Jurkat, Clone E6-1 (cell line): ENCODE measurements around the gene RPTOR.
"Not testable (repeated sequence)": the region's sequence is repeated elsewhere in the genome, so short reads cannot be mapped to it uniquely, and the experiment has no call there.

Experiments used
- DNase-seq: peaks from one replicate; pipeline ENCODE4 v3.0.0-alpha.2; 2011; ENCODE audit warnings: low read depth, low spot score
- H3K4me3 ChIP-seq: 2 replicates; pipeline ENCODE4 v1.5.1; 2011; ENCODE audit warnings: mild to moderate bottlenecking, low read length, control low read depth, moderate library complexity

RPTOR gene

DNA sequence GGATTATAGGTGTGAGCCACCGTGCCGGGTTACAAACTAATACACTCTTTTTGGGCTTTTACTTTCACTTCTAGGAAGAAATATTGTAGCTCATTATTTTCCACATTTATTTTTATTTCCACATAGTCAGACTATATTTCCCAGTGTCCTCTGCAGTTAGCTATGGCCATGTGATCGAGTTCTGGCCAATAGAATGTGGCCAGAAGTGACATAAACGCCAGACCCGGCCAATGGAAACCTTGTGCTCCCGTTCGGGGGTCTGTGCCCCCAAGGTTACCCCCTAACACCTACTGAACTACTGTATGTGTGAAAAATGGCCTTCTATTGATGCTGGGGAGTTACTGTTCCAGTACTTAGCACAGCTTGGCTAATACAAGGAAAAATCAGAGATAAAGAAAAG, 13.2 kb upstream of the RPTOR start:
- no peak overlapping the region for H3K4me3 ChIP-seq
- DNase-seq, result no peak

DNA sequence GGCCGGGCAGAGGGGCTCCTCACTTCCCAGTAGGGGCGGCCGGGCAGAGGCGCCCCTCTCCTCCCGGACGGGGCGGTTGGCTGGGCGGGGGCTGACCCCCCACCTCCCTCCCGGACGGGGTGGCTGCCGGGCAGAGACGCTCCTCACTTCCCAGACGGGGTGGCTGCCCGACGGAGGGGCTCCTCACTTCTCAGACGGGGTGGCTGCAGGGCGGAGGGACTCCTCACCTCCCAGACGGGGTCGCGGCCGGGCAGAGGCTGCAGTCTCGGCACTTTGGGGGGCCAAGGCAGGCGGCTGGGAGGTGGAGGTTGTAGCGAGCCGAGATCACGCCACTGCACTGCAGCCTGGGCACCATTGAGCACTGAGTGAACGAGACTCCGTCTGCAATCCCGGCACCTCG, 7.3 kb upstream of the RPTOR start:
- DNase-seq, H3K4me3 ChIP-seq: not testable (repeated sequence)

DNA sequence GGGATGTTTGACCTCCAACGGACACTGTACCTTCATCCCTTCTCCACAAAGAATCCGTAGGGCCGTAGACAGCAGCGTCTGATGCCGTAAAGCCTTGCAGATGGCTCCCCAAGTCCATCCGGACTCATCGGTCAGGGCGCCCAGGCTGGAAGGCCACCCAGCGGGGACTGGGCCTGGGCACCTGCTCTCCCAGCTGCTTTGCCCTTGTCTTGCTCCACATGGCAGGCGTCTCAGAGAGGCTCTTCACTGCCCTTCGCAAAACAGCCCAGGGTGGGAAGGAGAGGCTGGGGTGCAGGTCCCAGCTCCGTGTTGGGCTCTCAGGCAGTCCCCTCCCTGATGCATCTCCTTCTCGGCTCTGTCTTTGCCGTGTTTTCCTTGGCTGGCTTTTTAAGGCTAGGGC, 6.2 kb upstream of the RPTOR start:
- no peak for DNase-seq

DNA sequence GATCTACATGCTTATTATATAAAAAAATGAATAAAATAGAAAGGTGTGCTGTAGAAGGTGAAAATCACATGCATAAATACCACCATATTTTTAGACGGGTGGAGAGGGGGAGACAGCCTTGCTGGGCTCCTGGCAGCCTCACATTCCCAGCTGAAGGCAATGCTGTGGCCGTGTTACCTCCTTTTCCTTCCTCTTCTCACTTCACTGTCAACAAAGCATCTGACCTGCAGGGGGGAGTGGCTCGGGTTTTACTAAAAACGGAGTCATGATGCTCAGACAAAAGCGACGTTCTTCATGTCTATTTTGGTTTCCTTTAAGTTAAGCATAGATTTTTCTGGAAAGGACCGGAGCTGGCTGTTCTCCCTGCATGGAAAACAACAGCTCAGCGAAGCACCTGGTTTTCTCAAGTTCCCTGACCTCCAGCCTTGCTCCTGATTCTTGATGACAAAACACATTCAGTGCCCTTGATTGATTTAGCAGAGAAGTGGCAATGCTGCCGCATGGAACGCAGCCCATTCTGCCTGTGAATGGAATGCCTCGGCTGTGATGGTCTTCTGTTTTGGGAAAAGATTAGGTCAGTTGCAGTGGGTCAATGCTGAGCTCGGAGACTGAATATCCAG, 5.5 kb upstream of the RPTOR start:
- H3K4me3 ChIP-seq, result no peak overlapping the region
- DNase-seq, result peak; percentile 15

More for the DNA sequence above, 6.2 kb upstream of the RPTOR start:
- no peak overlapping the region for H3K4me3 ChIP-seq

DNA sequence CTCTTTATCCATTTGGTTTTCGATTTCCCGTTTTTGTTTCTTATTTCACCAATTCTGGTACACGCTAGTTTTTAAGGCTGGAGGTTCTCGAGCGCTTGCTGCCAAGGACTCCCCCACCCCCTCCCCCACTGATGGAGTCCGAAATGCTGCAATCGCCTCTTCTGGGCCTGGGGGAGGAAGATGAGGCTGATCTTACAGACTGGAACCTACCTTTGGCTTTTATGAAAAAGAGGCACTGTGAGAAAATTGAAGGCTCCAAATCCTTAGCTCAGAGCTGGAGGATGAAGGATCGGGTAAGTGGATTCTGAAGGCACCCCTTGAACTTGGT, 825 bp downstream of the RPTOR start:
- H3K4me3 ChIP-seq, result peak overlapping the region; percentile 98

DNA sequence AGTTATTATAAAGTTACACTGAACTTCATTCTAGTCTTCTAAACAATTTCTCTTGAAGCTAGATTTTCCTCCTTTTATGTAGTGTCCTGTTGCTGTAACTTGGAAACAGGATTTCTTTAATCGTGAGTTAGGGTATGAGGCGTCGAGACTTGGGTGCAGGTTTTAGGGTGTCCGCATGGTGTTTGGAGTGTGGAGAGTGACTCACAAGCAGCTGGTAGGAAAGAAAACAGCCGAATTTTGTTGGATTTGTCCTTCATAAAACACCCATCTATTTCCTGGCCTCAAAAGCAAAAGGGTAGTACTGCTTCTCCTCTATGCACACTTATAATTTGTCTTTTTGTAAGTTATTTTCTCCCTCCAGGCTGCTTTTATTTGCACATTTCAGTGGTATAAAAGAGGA, 1.6 kb downstream of the RPTOR start:
- no peak overlapping the region for H3K4me3 ChIP-seq
- no peak for DNase-seq

More for the DNA sequence above, 825 bp downstream of the RPTOR start:
- no peak for DNase-seq

DNA sequence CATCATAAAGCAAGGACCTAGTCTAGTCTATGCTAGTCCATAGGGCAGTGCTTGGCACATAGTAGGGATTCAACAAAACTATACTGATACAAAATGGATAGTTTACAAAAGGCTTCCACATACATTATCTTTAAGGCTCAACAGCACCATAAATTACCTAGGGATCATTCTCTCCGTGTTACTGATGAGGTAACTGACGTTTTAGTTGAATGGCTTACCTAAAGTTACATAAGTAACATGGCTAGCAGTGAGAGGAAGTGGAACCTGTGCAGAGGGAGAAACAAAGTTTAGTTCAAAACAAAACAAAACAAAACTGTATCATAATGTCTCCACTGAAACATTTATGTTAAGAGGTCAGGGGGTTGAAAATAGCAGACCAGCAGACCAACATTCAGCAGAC, 7.9 kb downstream of the RPTOR start:
- DNase-seq, result no peak
- H3K4me3 ChIP-seq, result no peak overlapping the region

DNA sequence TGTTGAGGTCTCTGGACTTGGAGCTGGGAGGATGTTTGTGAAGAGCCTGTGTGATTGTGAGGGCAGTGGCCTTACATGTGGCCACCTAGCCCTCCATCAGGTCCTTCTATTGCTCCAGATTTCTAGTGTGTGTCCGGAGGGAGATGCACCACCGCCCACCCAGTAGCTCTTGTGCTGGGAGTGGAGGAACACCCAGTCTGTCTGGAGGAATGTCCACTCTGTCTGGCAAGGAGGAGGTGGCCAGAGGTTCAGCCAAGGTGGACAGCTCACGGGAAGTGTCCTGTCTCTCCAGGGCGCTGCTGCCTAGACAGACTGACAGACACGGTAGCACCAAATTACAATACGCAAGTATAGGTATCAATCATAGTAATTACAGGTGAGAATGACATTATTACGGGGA, 10.6 kb downstream of the RPTOR start:
- no peak for DNase-seq

DNA sequence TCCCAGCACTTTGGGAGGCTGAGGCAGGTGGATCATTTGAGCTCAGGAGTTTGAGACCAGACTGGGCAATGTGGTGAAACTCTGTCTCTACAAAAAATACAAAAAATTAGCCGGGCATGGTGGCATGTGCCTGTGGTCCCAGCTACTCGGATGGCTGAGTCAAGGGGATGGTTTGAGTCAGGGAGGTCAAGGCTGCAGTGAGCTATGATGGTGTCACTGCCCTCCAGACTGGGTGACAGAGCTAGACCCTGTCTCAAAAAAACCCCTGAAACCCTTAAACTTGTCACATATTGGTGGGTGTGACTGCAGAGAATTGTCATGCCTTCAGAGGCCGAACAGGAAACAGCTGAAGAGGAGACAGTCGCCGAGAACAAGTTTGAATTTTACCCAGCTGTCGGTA, 13.4 kb downstream of the RPTOR start:
- DNase-seq, result no peak
- H3K4me3 ChIP-seq, result no peak overlapping the region

More for the DNA sequence above, 10.6 kb downstream of the RPTOR start:
- H3K4me3 ChIP-seq, result no peak overlapping the region

DNA sequence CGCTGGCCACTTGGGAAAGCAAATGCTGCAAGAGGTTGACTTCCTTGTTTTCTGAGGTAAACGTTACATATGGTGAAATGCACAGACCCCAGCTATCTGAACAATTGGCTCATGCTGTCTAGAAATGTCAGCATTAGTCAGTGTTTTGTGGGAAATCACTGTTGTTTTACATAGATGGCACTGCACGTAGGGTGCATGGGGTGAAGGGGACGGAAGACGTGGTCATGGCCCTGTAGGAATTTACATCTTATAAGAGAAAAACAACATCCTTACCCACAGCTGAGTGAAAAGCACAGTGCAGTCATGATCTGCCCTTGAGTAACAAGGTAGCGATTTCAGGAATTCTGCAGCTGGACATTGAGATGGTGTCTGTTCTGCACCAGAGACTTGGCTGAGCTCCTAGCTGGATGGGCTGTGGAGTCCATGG, 15.2 kb downstream of the RPTOR start:
- DNase-seq, result no peak
- H3K4me3 ChIP-seq, result no peak overlapping the region

DNA sequence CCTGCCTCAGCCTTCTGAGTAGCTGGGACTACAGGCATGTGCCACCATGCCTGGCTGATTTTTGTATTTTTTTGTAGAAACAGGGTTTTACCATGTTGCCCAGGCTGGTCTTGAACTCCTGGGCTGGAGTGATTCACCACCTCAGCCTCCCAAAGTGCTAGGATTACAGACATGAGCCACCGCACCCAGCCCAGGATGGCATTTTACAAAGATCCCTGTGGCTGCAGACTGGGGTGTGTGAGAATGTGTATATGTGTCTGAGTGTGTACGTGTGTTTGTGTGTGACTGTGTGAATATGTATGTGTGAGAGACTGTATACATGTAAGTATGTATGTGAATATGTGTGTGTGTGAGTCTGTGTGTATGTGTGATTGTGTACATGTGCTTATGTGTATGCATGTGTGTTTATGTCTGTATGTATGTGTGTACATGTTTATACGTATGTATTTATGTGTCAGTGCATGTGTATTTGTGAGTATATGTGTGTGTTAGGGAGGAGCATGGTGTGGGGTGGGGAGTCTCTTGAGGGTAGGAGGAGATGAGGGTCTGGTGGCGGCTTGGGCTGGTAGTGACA, 17.0 kb downstream of the RPTOR start:
- H3K4me3 ChIP-seq, result no peak overlapping the region
- no peak for DNase-seq

DNA sequence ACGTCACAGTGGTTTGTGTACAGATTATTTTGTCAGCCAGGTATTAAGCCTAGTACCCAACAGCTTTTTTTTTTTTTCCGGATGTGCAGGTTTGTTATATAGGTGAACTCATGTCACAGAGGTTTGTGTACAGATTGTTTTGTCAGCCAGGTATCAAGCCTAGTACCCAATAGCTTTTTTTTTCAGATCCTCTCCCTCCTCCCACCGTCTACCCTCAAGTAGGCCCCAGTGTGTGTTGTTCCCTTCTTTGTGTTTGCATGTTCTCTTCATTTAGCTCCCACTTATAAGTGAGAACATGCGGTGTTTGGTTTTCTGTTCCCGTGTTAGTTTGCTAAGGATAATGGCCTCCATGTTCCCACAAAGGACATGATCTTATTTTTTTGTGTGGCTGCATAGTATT, 19.9 kb downstream of the RPTOR start:
- H3K4me3 ChIP-seq, result no peak overlapping the region
- DNase-seq, result no peak

DNA sequence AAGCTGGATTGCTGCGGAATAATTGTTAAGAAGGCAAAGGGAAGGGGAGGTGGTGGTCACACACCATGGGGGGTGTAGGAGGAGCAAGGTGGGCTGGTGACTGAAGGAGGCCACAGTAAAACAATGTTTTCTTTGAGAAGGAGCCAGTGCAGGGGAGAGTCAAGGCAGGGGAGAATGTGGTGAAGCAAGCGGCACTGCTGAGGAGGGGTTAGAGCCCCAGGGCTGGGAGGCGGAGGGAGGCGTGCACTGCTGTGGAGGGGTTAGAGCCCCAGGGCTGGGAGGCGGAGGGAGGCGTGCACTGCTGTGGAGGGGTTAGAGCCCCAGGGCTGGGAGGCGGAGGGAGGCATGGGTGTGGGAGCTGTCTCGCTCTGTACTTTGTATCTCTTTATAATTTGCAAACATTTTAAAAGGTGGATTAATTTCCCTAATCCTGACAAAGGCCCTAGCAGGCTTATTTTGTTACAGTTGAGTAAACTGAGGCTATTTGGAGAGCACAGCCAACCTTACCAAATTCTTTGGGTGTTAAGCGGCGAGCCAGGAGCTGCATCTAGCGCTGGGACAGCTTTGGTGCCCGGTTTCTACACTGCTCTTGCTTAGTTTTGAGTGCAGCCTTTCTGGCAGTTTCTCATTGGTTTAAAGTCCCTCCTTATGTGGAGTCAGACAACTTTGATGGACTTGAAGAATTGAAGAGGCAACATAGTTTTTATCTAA, 20.9 kb downstream of the RPTOR start:
- H3K4me3 ChIP-seq, result no peak overlapping the region
- no peak for DNase-seq

DNA sequence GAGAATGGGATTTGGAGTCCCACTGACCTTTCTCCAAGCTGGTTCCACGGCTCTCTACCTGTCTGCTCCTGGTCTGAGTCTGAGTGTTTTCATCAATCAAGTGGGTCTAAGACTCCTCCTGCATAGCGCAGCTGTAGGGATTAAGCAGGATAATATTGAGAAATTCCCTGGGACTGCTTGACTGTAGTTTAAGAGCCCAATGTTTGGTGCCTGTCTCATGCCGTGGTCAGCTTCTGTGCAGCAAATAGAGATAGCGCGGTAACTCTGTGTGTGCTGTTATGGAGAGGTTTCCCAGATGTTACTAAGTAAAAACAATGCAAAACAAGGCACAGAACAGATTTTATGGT, 21.4 kb downstream of the RPTOR start:
- no peak for DNase-seq
- no peak overlapping the region for H3K4me3 ChIP-seq

DNA sequence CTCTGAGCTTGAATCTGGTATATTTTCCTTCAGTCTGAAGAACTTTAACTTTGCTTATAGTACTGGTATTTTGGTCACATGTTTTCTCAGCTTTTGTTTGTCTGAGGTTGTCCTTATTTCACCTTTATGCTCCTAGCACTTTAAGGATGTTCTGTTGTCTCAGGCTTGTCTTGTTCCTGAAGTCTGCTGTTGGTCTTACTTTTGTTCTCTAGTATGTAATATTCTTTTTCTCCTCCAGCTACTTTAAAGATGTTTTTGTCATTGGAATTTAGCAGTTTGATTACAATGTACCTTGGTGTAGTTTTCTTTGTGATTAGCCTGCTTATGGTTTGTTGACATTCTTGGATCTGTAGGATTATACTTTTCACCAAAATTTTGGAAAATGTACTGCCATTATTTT, 23.6 kb downstream of the RPTOR start:
- no peak overlapping the region for H3K4me3 ChIP-seq
- no peak for DNase-seq

DNA sequence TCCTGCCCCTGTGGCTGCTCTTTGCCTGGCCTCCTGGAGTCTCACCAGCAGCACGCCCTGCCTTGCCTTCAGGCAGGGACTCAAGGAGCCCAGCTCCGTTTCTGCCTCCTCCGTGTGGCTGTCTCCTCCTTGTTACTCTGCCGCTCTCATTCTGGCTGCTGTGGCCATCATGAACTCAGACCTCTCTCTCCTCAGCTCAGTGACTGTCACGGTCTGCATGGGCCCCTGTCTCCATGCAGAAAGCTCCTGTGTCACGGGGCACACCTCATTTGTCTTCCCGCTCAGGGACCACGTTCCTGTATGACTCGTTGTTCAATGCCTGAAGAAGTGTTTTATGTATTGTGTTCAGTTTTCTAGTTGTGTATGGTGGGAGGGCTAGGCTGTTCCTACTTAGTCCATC, 25.3 kb downstream of the RPTOR start:
- no peak for DNase-seq
- no peak overlapping the region for H3K4me3 ChIP-seq

DNA sequence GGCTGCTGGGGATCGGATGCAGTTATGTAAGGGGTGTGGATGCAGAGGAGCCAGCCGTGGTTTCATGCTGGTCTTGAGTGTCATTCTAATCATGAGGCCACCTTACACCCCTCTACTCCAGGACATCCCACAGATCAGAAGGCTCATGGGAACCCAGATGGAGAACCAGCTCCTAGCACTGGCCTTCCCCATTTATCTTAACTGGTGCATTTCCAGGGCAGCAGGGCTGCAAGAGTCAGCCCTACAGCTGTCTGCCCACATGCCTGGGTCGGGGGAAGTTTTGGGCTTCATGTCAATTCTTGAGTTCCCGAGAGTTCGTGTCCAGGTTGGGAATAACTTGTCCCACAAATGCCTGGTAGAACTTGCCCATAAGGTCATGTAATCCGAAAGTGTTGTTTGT, 29.1 kb downstream of the RPTOR start:
- no peak overlapping the region for H3K4me3 ChIP-seq

DNA sequence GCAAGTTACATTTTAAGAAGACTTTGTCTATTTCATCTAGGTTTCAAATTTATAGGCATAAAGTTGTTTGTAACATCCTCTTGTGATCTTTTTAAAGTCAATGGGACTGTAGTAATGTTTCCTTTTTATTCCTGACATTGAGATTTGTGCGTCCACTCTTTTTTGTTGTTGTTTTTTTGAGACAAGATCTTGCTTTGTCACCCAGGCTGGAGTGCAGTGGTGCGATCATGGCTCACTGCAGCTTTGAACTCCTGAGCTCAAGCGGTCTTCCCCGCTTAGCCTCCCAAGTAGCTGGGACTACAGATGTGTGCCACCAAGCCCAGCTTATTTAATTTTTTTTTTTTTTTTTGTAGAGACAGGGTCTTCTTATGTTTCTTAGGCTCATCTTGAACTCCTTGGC, 29.9 kb downstream of the RPTOR start:
- H3K4me3 ChIP-seq, result no peak overlapping the region
- DNase-seq, result no peak

More for the DNA sequence above, 29.1 kb downstream of the RPTOR start:
- no peak for DNase-seq

DNA sequence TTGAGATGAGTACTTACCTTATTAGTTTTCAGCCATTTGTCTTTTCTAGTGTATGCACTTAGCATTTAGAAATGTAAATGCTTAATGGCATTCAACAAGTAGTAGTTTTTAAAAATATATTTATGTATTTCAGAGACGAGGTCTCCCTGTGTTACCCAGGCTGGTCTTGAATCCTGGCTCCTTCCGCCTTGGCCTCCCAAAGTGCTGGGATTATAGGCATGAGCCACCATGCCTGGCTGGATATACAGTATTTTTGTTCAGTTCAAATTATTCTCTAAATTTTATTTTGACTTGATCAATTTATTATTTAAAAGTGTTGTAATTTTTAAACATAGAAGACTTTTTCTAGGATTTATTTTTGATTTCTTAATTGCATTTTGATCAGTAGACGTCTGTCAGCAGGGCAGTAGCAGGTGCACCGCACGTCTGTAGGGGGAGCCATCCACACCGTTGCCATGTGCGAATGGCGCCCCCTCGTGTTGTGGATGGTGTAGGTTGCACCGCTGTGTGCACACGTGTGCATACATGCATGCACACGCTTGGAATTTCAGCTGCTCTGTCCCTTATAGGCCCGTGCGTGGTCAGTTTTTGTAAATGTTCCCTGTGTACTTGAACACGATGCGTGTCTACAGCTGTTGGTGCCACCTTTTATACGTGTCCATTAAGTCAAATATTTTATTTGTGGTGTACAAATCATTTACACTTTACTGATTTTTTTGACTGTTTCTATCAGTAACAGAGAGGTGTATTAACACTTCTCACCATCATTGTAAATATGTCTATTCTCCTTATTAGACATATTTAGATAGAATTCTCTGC, 30.6 kb downstream of the RPTOR start:
- DNase-seq, result peak; percentile 91

DNA sequence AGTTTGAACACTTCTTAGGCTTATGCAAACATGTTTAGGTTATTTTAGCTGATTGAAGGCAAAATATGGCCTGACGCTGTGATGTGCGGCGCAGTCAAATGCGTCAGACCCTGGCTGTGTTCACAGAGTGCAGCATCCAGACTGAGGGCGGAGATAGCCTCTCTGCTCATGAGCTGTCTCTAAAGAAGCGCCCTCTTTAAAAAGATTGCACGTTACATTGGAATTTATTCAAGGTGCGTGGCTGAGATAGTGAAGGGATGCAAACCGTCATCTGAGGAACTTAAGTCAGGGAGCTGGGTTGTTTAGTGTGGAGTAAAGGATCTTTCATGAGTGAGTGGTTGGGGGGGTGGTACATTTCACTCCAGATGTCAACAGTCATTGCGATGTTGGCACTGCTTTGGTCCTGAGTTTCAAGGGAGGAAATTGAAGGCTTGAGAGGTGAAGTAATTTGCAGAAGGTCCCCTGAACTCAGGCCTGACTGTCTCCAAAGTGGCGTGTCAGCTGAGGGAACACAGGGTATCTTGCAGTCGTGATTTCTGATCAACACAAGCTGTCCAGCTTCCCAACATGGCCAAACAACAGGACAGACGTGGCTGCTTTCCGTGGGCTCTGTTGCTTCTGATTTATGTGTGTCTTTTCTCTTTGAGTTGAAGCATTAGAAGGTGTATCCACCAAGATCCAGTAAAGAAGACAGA, 33.4 kb downstream of the RPTOR start:
- no peak for DNase-seq
- H3K4me3 ChIP-seq, result no peak overlapping the region

More for the DNA sequence above, 30.6 kb downstream of the RPTOR start:
- H3K4me3 ChIP-seq, result no peak overlapping the region
